NT2/D1 (cell line): ENCODE results near the gene CCNT2.

Experiments used
- DNase-seq: peaks from one replicate; pipeline ENCODE4 v3.0.0-alpha.2; 2011; ENCODE audit warnings: low read depth, low spot score
- H3K27me3 ChIP-seq: 2 replicates; pipeline ENCODE4 v1.6.0; 2011; ENCODE audit warnings: mild to moderate bottlenecking; ENCODE audit not compliant: insufficient read length, insufficient read depth
- H3K36me3 ChIP-seq: 2 replicates; pipeline ENCODE4 v1.6.1; 2011; ENCODE audit warnings: mild to moderate bottlenecking, low read length, mixed read lengths; ENCODE audit not compliant: insufficient read depth, insufficient read length
- H3K4me1 ChIP-seq: 2 replicates; pipeline ENCODE4 v1.5.1; 2011; ENCODE audit not compliant: insufficient read depth, insufficient read length
- H3K4me3 ChIP-seq: 2 replicates; pipeline ENCODE4 v1.5.1; 2011; ENCODE audit warnings: low read depth; ENCODE audit not compliant: insufficient read length
- H3K9ac ChIP-seq: 2 replicates; pipeline ENCODE4 v1.6.0; 2011; ENCODE audit warnings: low read depth; ENCODE audit not compliant: insufficient read length
- H3K9me3 ChIP-seq: 2 replicates; pipeline ENCODE4 v1.5.1; 2011; ENCODE audit warnings: mild to moderate bottlenecking, low read length; ENCODE audit not compliant: insufficient read depth
- SUZ12 ChIP-seq: IDR thresholded peaks from 2 replicates; pipeline ENCODE4 v1.6.1; 2011; ENCODE audit not compliant: insufficient read length, insufficient read depth; ENCODE audit errors: extremely low read depth
- YY1 ChIP-seq: IDR thresholded peaks from 2 replicates; pipeline ENCODE4 v1.6.1; 2011; ENCODE audit not compliant: insufficient read length, insufficient read depth
- ZNF274 ChIP-seq: IDR thresholded peaks from 2 replicates; pipeline ENCODE4 v1.6.1; 2011; ENCODE audit warnings: mild to moderate bottlenecking, low read depth, low read length

CCNT2 gene

DNA sequence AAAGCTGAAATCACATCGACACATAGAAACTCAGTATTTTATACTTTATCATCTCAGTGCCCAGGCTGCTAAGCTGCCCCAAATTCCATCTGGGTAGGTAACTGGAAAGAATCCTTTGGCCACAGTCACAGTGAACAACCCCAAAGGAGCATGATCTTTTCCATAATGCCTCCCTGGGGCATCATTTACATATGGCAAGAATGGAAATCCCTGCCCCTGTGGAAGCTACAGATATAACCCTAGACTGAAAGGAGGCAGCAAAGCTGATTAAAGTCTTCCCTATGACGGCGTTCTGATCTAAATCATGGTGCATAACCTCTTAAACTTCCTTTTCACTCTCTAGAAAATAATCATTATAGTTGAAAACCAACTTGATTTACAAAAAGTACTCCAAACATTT lies 87.1 kb downstream of the CCNT2 start:
- Histone ChIP-seq H3K9me3 (no peaks in the 10 kb centered on the region), H3K9ac (no peak overlapping the region), H3K27me3 (peaks cover 14% of the 10 kb centered on the region), H3K4me1 (no peaks in the 10 kb centered on the region), H3K36me3 (no peaks in the 10 kb centered on the region), H3K4me3 (no peak overlapping the region)
- no peak for DNase-seq
- no peak for TF ChIP-seq YY1
- no peak for TF ChIP-seq ZNF274
- no peak for TF ChIP-seq SUZ12
